ENCODE data around the gene NDUFAF2. TPM values are rescaled to one million over a fixed set of nuclear protein-coding genes. Genes with fewer than 3 reads are reported as not detected.

NDUFAF2 gene
- total and polyA plus RNA-seq, 2 of the 8 experiments (the other 6 are each of a cell fraction or from before 2014, with no cell fraction given): 10.7 to 46.5 TPM

DNA sequence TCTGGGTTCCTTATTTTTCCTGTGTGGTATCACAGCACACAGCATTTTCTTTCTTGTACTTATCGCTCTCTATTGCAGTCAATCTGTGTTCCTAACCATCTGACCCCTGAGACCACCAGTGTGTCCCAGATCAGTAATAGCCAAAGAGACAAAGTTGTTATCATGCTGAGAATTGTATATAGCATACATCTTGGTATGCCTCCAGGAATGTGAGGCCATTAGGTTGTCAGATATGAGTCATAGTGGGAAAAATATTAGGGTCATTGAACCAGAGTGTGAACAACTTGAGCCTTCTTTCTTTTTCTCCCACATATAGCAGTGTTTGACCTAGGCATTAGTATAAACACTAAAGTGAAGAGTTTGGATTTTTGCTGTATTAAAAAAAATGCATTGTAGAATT lies 106.3 kb downstream of the NDUFAF2 start:
- Histone ChIP-seq H3K23ac (ENCODE audit: insufficient read length) (no peak overlapping the region), H4K91ac (replicated peaks; ENCODE audit: insufficient read length, low read length) (no peak overlapping the region), H2BK12ac (ENCODE audit: low read depth, low read length) (no peak overlapping the region; the same call in 1 of the 2 replicates), H3K14ac (ENCODE audit: insufficient read length) (no peak overlapping the region), H2BK120ac (replicated peaks; ENCODE audit: low read depth, low read length) (no peak overlapping the region), H2BK5ac (ENCODE audit: low read depth, low read length) (no peak overlapping the region), H3K23me2 (ENCODE audit: low read depth, low read length) (no peaks in the 10 kb centered on the region), H3K4me3 (ENCODE audit: extremely low read depth in 1 of 4, insufficient read depth in 2 of 4, low read depth in 3 of 4, low read length in 4 of 4) (no peak overlapping the region), H3K4ac (replicated peaks; ENCODE audit: insufficient read length, low read depth, low read length) (no peak overlapping the region), H3K27ac (ENCODE audit: low read depth, low read length) (no peak overlapping the region), H3K79me1 (ENCODE audit: low read depth, low read length) (no peaks in the 10 kb centered on the region), H2AK5ac (ENCODE audit: low read depth, low read length) (no peak overlapping the region), H4K8ac (ENCODE audit: extremely low read depth, insufficient read depth, low read length) (no peak overlapping the region), H3K4me2 (ENCODE audit: insufficient read depth in 1 of 2, low read depth in 2 of 2, low read length in 2 of 2) (no peak overlapping the region), H4K5ac (ENCODE audit: insufficient read length, low read depth, low read length) (peak overlapping the region; percentile 15), H3K9me3 (ENCODE audit: insufficient read depth in 2 of 2, low read depth in 1 of 2, low read length in 1 of 2) (no peaks in the 10 kb centered on the region), H3K4me1 (replicated peaks in 1 of 4; ENCODE audit: control insufficient read depth in 3 of 4, insufficient read depth in 4 of 4, low read length in 3 of 4) (peaks cover 0 to 7% (median 2%) of the 10 kb centered on the region in 4 experiments; a peak in 2 of 7 replicates), H3K56ac (replicated peaks; ENCODE audit: insufficient read length, low read depth, low read length) (no peak overlapping the region), H2BK20ac (ENCODE audit: low read length) (no peak overlapping the region), H3K27me3 (replicated peaks in 1 of 4; ENCODE audit: control insufficient read depth in 3 of 4, extremely low read depth in 1 of 4, insufficient read depth in 3 of 4, low read length in 3 of 4) (peaks cover 0 to 1% (median 0%) of the 10 kb centered on the region in 4 experiments; a peak in 1 of 7 replicates), H3K9ac (replicated peaks in 1 of 4; ENCODE audit: extremely low read depth in 1 of 4, low read depth in 3 of 4, low read length in 3 of 4) (no peak overlapping the region), H4K20me1 (replicated peaks in 1 of 2; ENCODE audit: control insufficient read depth in 1 of 2, insufficient read depth in 2 of 2, low read length in 2 of 2) (peaks cover 0 to 1% of the 10 kb centered on the region in 2 experiments), H3K18ac (ENCODE audit: extremely low read depth, low read length) (no peak overlapping the region), H3K79me2 (ENCODE audit: control insufficient read depth in 1 of 2, insufficient read depth in 2 of 2, low read length in 2 of 2) (no peaks in the 10 kb centered on the region; a peak in 1 of 4 replicates), H3K36me3 (ENCODE audit: control insufficient read depth in 2 of 4, insufficient read depth in 4 of 4, low read length in 3 of 4) (no peaks in the 10 kb centered on the region), H2AFZ (ENCODE audit: low read length) (no peak overlapping the region), H2BK15ac (ENCODE audit: low read length) (no peak overlapping the region)
- FAIRE-seq (no peak), DNase-seq (ENCODE audit: low read depth in 1 of 2, low spot score in 2 of 2) (no peak)
- ChIA-PET POLR2A (ENCODE audit: partially characterized antibody) (no interaction called here), CTCF (ENCODE audit: partially characterized antibody) (interaction anchor here (0.6 to 2.4 kb wide), 4 partner anchors 40 to 1093 kb away, joined by 3 to 12 read pairs (median 3); no protein-coding TSS in a partner anchor)
- WGBS, 2 experiments (ENCODE audit: extremely low coverage in 1 of 2, insufficient coverage in 1 of 2, insufficient read length in 1 of 2, insufficient replicate concordance in 2 of 2, low coverage in 1 of 2, low lambda C conversion rate in 2 of 2, missing lambda C conversion rate in 1 of 2): 88% methylated on average over 1 of the region's 1 CpG; no CpG with 5 or more reads in 1 of the 2 experiments
- TF ChIP-seq KDM4A (IDR thresholded peaks at IDR 0.05; ENCODE audit: low read depth, low read length, severe bottlenecking) (no peak), SUZ12 (IDR thresholded peaks at IDR 0.05; ENCODE audit: low read length) (no peak), SRF (IDR thresholded peaks at IDR 0.05; ENCODE audit: low read depth, low read length) (no peak), RNF2 (IDR thresholded peaks at IDR 0.05; ENCODE audit: borderline replicate concordance, low read depth, low read length, missing control alignments, poor library complexity, severe bottlenecking) (no peak), CTBP2 (IDR thresholded peaks at IDR 0.05; ENCODE audit: borderline replicate concordance, insufficient read depth, insufficient read length, low read length) (no peak), TAF7 (optimal IDR thresholded peaks at IDR 0.05; ENCODE audit: borderline replicate concordance, low read depth, low read length) (no peak), POU5F1 (IDR thresholded peaks at IDR 0.05; ENCODE audit: low read depth, low read length) (no peak), ATF3 (IDR thresholded peaks at IDR 0.05; ENCODE audit: insufficient read depth, low read depth, low read length) (no peak), SP2 (IDR thresholded peaks at IDR 0.05; ENCODE audit: low read length) (no peak), EZH2 (IDR thresholded peaks at IDR 0.05; ENCODE audit: low read depth, low read length, severe bottlenecking) (no peak), NANOG (IDR thresholded peaks at IDR 0.05; ENCODE audit: insufficient read depth, low read depth, low read length, poor library complexity, severe bottlenecking) (no peak), MAFK (IDR thresholded peaks at IDR 0.05; ENCODE audit: low read depth, low read length) (no peak), TCF12 (IDR thresholded peaks at IDR 0.05; ENCODE audit: low read depth, low read length) (no peak)
